ENCODE data around the gene COX8C.

Gene COX8C, protein sequence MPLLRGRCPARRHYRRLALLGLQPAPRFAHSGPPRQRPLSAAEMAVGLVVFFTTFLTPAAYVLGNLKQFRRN

DNA sequence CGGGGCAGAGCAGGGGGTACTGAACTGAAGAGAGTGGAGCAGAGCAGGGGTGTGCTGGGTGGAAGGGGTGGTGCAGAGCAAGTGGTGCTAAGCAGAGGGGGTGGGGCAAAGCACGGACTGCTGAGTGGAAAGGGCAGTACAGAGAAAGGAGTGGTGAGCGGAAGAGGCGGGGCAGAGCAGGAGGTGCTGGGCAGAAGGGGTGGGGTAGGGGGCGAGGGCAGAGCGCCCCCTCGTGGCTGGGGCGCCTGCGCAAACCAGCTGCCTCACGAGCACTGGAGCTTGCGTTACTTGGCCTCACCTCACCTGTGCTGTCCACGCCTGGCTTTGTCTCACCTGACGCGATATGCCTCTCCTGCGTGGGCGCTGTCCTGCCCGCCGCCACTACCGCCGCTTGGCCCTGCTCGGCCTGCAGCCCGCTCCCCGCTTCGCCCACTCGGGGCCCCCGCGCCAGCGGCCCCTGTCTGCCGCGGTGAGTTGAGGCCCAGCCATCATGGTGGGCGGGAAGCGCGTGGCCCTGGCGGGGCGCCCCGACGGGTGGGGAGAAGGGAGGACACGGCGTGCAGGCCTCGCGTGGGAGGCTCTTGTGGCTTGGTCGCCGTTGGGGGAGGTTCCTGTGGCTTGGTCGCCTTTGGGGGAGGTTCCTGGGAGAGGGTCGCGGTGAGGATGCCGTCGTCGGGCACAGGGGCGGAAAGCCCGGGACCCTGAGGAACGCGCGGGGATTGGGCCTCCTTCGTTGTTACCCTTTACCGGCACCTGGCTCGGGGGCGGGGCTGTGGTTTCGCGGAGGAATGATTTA is at the start of gene COX8C:
TSS of gene COX8C (plus strand) at position 257 of the 796 bp plus-strand sequence. CDS start at position 344, 87 bp downstream.
- DNase-seq (ENCODE audit: low spot score) = no peak

DNA sequence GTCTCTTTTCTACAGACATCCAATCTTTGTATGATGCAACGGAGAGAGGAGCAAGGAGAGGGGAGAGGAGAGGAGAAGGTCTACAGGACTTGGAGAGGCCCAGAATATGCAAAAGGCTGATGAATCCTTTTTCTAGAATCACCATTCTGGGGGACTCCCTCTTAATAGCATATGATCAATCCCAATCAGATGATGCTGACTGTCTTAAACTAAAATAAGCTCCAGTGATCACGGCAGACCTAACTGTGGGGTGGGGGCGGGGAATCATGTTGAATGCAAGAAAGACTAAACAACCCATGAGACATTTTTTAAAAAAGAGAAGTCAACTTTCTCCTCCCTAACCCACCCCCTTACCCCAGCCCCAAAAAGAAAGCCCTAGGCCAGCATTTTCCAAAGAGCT is 47.6 kb upstream of the COX8C start:
- no peak for DNase-seq (ENCODE audit: low spot score)

DNA sequence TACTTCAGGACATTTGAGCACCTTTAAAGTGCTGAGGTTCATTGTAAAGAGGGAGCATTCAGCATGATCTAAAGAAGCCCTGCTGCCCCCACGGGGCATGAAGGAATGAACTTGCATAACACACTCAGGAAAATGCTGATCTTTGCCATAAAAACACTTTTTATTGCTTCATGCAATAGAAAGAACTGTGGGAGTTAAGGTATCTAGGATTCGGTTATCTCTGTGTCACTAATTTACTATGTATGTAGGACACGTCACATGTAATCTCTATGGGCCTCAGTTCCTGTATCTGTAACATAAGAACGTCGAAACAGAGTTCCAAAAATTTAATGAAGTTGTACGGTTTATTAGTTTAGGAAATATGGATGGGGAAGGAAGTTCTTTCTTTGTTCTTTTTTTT is 47.1 kb upstream of the COX8C start:
- DNase-seq (ENCODE audit: low spot score) = no peak

DNA sequence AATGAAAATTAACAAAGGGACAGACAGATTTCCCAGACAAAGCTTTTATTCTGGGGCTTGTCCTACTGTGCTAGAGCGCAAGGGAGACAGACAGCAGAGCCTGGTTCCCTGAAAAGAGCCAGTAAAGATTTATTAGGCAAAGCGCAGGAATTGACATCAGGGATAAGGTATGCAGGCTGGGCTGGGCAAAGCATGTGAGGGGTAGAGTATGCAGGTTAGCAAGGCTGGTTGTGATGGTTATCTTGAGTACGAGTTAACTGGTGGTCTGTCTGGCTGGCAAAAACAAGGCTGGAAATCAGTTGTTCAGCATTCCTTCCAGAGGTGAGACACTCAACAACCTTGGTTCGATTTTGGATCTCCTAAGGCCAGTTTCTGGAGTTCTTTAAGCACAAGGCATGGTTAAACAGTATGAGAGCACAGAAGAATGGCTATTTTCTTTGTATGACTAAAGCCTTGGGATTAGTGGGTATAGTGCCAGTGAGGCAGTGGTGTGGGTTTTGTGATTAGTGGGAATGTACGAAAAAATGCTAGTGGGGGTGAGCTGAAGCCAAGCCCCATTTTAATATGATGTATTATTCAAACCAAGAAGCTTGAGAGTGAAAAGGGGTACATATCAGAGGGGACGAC is 45.0 kb upstream of the COX8C start:
- DNase-seq (ENCODE audit: low spot score) = peak; percentile 88

DNA sequence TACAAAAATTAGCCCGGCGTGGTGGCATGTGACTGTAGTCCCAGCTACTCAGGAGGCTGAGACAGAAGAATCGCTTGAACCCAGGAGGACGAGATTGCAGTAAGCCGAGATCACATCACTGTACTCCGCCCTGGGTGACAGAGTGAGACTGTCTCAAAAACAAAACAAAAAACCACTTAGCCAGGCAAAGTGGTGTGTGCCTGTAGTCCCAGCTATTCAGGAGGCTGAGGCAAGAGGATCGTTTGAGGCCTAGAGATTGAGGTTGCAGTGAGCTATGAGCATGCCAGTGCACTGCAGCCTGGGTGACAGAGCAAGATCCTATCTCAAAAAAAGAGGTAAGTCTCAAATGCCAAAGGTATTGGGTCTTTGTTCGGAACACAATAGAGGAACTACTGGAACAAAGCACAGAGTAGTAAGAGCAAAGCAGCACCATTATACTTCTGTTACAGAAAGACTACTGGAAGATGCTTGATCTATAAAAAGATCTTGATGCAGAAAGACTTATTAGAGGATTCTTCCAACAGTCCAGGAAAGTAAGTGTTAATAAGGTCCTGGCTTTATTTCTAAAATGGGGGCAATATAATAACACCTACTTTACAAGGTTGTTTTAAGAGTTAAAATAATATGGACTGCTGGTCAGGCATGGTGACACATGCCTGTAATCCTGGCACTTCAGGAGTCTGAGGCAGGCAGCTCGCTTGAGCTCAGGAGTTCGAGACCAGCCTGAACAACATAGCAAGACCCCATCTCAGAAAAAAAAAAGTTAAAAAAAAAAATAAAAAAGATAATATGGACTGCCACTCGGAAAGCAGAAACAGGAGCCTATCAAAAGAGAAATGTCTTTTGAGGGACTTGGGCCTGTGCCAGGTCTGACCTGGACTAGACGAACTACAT is 44.0 kb upstream of the COX8C start:
- no peak for DNase-seq (ENCODE audit: low spot score)

DNA sequence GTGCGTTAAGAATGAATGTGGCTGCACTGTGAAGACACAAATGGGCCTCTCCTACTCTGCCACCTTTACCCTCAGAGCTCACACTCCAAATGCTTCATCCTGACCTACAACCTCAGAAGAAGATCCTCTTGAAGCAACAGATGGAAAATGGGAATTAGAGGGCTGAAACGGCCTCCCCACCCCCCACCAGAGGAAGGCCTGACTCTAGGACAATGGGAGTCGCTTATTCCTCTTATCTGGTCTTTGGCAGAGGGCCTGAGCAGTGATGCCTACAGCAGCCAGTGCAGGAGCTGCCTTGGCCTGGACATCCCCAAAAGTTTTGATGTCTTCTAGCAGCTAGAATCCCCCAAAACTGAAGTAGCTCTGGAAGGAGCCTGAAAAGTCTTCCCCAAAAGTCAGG is 43.3 kb upstream of the COX8C start:
- no peak for DNase-seq (ENCODE audit: low spot score)

DNA sequence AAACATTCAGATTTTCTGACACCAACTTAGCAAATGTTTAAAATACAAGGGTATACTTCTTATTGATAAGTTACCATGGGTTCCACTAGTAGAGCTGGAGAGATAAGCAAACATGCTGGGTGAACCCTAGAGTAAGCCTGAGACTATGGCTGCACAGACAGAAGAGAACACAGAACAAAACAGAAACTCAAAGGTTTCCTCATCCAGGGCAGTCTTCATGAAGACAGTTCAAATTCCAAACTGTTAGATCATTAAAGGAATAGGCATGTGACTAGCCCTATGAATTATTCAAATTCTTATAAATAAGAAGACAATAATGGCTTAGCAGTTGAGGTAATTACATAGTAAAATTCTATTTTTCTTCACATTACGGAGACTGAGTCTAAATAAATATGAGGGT is 42.2 kb upstream of the COX8C start:
- peak; percentile 60 for DNase-seq (ENCODE audit: low spot score)

DNA sequence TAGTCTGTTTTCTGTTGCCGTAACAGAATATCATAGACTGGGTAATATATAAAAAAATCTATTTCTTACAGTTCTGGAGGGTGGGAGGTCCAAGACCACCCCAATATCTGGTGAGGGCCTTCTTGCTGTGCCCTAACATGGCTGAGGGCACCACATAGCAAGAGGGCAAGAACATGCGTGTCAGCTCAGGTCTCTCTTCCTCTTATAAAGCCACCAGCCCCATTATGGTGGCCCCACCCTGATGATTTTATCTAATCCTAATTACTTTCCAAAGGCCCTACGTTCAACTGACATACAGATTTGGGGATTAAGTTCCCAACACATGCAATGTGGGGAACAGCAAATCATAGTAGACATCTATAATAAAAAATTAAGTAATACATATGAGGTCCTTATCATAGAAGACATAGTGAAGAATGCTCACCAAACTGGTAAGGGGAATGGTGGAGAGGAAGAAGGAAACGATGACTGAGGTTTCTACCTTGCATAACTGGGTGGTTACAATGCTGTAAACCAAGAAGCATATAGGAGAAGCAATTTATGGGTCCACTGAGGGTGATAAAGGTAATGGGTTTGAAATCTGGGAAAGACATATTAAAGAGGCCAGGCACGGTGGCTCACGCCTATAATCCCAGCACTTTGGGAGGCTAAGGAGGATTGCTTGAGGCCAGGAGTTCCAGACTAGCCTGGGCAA is 41.1 kb upstream of the COX8C start:
- DNase-seq (ENCODE audit: low spot score) = no peak

DNA sequence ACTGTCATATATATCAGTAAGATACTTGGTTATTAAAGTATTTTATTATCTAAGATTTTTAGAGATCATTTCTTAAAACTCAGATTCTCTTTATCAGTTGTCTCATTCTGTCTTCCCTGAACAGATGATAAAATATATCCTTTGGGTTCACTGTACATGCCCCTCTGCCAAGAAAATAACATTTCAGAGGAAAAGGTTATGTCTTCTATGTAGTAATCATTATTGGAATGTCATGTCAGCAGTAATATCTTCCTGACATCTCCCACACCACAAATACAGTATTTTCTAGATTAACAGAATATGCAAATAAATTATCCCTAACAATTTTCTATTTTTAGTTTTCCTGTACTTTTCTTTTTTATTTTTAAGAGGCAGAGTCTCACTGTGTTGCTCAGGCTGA is 40.2 kb upstream of the COX8C start:
- DNase-seq (ENCODE audit: low spot score) = no peak

DNA sequence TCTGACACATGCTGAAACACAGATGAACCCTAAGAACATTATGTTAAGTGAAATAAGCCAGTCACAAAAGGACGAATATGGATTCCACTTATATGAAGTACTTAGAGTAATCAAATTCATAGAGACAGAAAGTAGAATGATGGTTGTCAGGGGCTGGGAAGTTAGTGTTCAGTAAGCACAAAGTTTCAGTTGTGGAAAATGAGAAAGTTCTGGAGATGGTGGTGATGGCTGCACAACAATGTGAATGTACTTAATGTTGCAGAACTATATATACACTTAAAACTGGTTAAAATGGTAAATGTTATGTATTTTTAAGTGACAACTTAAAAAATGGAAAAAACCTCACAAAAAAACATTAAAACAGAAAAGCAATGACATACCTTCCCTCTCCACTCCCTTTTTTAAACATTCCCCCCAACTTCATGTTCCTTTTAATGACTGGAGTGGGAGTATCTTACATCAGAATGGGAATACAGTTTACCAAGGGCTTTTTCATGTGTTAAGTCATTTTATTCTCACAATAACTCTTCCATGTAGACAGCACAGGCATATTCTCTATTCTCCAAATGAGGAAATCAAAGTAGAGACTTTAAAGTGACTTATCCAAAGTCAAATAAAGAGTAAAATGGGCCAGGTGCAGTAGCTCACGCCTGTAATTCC is 38.2 kb upstream of the COX8C start:
- DNase-seq (ENCODE audit: low spot score) = no peak

DNA sequence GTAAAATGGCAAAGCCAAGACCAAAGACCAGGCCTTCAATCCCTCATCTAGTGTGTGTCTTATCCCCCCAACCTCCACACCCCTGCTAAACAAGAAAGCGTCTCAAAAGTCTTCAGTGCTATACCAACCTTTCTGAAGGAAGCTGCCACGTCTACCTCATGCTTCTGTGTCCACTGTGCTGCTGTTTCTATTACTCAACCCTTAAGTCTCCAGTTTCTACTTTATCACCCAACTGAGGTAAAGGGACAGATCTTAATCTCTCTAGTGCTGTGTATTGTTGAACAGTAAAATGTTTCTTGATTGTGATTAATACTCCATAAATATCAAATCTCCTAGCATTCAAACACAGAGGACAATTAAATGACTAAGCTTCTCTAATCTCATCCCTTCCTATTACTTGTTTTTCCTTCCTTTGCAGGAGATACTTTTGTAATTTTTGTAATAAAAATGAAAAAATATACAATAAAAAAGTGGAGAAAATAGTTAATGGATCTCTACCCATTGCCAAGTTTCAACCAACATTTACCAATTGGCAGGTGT is 37.5 kb upstream of the COX8C start:
- DNase-seq (ENCODE audit: low spot score) = no peak

DNA sequence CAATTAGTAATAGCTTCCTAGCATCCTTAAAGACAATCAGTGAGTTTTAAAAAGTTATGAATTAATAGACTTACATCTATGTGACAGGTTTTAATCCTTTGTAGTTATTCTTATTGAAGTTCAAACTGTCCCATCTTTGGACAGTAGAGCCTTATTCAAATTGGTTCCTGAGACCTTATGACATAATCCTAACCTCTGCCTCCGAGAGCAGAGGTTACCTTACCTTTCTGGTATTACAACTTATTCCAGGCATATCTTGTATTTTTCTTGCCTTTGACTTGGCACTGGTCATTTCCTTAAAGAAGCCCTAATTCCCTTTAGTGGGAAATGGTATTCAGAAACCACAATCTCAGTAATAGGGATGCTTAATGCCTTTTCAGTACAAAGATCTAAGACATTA is 35.9 kb upstream of the COX8C start:
- DNase-seq (ENCODE audit: low spot score) = no peak

DNA sequence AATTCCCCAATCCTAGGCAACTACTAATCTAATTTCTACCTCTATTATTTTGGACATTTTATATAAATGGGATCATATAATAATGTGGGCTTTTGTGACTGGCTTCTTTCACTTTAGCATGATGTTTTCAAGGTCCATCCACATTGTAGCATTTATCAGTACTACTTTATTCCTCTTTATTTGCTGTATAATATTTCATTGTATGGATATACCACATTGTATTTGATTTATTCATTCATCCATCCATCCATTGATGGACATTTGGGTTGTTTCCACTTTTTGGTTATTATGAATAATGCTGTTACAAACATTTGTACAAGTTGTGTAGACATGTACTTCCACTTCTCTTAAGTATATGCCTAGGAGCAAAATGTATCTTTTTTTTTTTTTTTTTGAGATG is 31.4 kb upstream of the COX8C start:
- DNase-seq (ENCODE audit: low spot score) = no peak

DNA sequence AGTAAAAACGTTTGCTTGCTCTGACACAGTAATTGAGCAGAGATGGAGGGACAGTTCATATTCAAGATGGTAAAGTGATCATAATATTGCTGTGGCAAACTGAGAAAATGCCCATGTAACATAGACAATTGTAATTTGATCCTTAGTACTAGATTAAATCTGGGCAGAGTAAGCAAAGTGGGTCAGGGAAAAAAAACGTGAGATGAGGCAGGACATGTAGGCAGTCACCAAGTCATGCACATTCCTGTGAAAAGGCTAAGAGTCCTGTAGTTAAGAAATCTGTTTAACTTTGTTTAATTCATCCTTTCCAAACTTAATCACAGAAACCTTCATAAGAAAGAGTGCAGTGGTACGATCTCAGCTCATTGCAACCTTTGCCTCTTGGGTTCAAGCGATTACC is 30.3 kb upstream of the COX8C start:
- no peak for DNase-seq (ENCODE audit: low spot score)

DNA sequence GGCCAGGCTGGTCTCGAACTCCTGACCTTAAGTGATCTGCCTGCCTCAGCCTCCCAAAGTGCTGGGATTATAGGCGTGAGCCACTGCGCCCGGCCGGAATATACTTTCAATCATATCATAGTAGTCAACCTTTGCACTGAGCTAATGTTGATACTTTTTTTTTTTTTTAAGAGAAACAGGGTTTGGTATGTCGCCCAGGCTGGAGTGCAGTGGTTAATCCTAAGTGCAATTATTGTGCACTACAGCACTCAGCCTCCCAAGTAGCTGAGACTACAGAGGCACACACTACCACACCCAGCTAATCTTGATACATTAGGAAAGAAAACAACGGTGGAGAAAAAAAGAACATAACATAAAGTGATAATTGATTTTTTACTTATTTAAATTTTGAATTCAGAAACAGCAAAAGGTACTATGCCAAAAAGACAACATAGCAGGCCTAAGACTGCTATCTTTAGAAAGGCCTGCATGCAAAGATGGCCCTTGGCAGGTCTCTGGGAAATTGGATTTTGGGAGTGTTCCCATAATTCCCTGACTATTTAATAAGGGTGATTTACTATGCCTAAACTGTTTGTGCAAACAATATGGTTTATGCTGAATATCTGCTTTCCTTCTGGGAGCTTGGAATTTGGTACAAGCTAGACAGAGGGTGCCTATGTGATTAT is 29.6 kb upstream of the COX8C start:
- no peak for DNase-seq (ENCODE audit: low spot score)

DNA sequence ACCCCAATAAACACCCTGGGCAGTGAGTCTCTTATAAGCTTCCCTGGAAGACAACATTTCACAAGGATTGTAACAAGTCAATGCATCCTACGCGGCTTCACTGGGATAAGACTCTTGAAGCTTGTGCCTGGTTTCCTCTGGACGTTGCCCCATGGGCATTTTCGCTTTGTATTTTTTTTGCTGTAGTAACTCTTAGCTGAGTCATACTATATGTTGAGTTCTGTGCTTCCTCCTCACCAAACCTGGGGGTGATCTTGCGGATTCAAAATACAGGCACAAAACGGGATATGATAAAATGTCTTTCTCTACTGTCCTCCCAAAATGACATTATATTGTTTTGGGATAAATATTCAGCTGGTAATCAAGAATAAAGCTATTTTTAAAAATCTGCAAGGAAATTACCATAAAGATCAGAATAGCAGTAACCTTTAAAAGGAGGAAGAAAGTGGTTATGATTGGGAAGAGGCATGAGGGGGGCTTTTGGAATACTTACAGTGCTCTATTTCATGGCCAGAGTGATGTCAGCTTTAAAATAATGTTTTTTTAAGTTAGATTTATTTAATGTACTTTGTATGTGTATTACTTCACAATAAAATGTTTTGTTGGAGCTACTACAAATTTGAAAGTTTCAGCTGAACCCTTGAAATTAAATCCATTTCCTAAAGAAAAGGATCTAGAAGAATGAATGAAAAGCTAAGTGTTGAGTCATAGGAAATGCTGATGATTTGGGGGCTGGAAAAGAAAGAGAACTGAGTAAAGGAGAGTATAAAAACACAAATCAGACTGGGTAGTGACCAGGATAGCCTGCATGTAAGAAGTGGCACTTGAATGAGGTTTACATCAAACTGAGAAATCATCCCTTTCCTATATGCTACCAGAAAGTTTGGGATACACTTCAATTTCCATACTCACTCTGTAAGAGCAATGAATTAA is 28.8 kb upstream of the COX8C start:
- DNase-seq (ENCODE audit: low spot score) = peak; percentile 78

DNA sequence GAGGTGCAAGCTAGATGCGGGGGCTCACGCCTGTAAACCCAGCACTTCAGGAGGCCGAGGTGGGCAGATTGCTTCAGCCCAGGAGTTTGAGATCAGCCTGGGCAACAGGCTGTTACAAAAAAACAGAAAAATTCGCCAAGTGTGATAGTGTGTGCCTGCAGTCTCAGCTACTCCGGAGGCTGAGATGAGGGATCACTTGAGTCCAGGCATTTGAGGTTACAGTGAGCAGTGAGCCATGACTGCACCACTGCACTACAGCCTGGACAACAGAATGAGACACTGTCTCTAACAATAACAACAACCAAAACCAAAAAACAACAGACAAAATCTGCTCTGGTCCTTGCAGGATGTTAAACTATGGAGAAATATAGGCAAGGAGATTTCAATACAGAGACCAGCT is 28.1 kb upstream of the COX8C start:
- peak; percentile 89 for DNase-seq (ENCODE audit: low spot score)

DNA sequence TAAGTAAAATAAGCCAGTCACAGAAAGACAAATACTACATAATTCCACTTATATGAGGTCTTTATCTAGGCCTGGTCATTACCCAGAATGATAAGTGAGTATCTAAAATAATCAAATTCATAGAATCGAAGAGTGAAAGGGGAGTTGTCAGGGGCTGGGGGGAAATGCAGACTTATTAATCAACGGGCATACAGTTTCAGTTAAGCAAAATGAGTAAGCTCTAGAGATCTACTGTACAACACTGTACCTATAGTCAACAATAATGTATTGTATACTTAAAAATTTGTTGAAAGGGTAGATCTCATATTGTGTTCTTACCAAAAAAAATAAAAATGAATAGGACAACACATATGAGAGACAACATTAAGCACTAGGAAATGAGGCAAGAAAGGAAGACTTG is 27.5 kb upstream of the COX8C start:
- no peak for DNase-seq (ENCODE audit: low spot score)

DNA sequence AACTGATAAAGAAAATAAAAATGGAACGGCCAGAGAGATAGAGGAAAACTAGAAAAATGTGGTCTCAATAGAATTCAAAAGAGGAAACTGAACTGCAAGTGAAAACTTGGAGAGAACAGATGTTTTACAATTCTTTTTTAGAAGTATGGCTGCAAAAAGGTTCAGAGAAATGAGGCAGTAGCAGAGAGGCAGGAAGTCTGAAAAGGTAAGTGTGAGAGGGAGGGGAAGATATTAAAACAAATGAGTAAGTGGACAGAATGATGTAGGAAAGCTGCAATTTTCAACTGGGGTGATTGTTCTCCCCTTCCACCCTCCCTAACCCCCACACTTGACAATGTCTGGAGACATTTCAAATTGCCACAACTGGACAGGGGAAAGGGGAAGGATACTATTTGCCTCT is 27.0 kb upstream of the COX8C start:
- no peak for DNase-seq (ENCODE audit: low spot score)

DNA sequence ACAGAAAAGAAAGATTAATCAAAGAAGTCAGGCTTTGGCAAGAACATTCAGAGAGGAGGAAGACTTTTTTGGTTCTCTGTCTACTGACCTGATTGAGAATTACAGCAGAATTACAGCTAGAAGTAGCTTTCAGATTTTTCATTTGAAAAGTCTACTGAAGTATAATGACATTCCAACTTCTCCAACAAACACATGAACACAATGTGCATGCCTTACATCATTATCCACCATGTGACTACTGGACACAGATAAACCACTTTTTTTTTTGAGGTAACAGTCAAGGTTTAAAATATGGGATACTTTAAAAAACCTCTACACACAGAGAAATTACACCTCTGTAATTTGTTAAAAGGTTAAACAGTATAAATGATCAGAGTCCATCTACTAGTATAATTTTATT is 26.5 kb upstream of the COX8C start:
- no peak for DNase-seq (ENCODE audit: low spot score)

Data from kidney tubule cell (primary cell).